ENCODE measurements around the gene SAP130.

- TF ChIP-seq CTCF (IDR thresholded peaks at IDR 0.05) (no peak), EP300 (IDR thresholded peaks at IDR 0.05) (no peak), POLR2A (IDR thresholded peaks at IDR 0.05) (no peak)
Observed at GRCh38 chr2:127911737-127912136, 116.1 kb downstream of the SAP130 start.

All from suprapubic skin (tissue), 3 donors.